GM18498 (cell line): ENCODE results near the gene BRCA1.
"Not testable (repeated sequence)": the region's sequence is repeated elsewhere in the genome, so short reads cannot be mapped to it uniquely, and the experiment has no call there.

ENCODE experiments used
- ATAC-seq: cut with Tn5 transposase; IDR thresholded peaks from one replicate; pipeline ENCODE4 v1.9.1; 2021; ENCODE audit warnings: mild to moderate bottlenecking, moderate library complexity; ENCODE audit not compliant: unreplicated experiment

Gene BRCA1

DNA sequence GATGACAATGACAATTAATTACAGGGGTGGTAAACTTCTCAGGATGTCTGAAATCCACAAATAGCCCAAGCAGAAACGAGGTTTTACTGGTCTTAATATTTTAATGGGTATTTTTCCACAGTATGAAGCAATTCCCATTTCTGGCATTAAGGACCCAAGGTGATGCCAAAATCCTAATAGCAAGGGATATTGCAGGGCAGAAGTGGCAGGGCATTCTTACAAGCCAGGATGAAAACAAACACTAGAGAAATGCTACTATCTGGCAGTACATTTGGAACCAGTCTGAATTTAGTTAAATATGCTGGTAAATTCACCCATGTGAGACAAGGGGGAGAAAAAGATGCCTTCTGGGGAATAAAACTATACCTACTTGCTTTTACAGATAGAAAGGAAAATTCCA, 54.9 kb downstream of the BRCA1 start:
- ATAC-seq, result no peak

DNA sequence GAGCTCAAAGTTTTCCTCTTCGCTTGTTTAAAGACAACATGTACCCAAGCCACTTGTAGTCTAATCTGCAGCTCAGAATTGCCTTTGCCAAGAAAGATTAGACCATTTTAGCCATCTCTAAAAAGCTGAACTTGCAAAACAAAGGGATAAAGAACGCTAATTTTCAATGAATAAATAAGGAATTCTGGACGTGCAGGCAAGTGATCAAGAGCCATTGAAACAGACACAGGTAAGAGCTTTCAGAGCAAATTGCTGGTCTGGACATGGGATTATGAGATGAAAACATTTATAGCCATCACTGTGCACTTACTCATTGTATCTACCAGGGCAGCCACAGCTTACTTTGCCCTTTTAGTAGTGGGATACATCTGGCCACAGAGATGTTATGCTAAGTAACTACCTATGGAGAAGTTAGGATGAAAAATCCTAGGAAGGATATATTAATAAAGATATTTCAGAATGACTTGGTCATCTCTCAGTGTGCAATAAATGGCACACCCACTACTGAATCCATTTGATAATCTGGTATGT, 55.7 kb downstream of the BRCA1 start:
- ATAC-seq, result no peak

DNA sequence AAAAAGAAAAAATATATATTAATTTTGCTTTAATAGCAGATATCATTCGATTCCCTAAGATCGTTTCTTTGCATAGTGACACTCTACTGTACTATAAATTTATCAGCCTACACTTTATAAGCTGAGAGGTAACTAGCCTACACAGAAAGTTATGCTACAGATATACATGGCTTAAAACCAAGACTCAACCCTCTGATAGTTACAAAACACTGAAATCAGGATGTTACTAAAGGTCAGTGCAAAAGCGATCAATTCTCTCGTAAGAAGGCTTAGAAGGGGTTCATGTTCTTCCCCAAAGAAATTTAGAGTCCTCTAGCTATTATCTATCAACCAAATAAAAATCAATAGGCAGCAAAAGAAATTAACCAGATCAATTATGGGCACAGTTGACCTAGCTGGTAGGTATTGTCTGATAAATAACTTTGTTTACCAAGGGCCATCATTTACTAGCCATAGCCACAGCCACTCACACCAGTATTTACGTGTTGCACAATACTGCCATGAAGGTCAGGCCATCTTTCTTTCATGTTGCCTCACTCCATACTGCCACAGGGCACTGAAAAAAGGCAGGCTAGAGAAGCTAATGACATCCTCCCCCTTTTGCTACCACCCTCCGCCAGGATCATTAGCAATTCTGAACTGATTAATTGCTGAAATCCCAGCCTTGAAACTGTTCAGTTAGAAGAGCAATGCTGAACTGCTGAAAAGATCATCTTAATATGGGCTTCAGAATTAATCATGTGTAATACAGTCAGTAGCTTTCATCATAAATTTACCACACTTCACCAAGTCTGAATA, 56.4 kb downstream of the BRCA1 start:
- ATAC-seq, result no peak

DNA sequence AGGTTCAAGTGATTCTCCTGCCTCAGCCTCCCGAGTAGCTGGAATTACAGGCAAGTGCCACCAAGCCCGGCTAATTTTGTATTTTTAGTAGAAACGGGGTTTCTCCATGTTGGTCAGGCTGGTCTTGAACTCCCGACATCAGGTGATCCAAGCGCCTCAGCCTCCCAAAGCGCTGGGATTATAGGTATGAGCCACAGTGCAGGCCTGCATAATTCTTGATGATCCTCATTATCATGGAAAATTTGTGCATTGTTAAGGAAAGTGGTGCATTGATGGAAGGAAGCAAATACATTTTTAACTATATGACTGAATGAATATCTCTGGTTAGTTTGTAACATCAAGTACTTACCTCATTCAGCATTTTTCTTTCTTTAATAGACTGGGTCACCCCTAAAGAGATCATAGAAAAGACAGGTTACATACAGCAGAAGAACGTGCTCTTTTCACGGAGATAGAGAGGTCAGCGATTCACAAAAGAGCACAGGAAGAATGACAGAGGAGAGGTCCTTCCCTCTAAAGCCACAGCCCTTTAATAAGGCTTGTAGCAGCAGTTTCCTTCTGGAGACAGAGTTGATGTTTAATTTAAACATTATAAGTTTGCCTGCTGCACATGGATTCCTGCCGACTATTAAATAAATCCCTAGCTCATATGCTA, 62.1 kb downstream of the BRCA1 start:
- ATAC-seq, result no peak

DNA sequence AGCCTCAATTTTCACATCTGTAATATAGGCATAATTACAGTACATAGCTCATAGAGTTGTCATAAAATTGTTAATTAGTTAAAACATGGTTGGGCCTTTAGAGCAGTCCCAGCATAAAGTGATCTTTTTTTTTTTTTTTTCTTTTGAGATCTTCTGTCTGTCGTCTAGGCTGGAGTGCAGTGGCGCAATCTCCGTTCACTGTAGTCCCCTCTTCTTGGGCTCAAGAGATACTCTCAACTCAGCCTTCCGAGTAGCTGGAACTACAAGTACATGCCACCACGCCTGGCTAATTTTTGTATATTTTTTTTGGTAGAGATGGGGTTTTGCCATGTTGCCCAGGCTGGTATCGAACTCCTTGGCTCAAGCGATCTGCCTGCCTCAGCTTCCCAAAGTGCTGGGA, 69.1 kb downstream of the BRCA1 start:
- no peak for ATAC-seq

DNA sequence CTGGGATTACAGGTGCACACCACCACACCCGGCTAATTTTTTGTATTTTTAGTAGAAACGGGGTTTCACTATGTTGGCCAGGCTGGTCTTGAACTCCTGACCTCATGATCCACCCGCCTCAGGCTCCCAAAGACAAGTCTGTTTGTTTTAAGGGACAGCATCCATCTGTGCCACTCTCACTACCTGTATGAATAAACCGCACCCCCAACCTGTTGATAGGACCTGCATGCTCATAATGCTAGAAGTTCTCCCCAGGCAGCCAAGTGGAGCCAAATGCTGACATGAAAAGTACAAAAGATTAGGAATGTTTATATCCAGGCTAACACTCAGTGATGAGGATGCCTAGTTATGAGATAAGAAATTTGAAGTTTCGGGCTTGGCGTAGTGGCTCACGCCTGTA, 72.2 kb downstream of the BRCA1 start:
- ATAC-seq, result not testable (repeated sequence)

DNA sequence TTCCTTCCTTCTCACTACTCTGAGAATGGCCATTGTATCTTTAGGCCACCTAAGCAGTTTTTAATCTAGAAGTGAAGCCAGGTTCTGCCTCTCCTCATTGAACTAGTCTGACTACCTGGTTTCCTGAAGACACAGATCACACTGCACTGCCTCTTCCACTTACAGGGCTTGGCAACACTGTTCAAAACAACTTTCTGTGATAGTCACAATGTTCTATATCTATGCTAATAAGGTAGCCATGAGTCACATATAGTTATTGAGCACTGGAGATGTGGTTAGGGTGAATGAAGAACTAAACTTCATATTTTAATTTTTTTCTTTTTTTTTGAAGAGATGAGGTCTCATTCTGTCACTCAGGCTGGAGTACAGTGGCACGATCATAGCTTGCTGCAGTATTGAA, 73.2 kb downstream of the BRCA1 start:
- no peak for ATAC-seq

DNA sequence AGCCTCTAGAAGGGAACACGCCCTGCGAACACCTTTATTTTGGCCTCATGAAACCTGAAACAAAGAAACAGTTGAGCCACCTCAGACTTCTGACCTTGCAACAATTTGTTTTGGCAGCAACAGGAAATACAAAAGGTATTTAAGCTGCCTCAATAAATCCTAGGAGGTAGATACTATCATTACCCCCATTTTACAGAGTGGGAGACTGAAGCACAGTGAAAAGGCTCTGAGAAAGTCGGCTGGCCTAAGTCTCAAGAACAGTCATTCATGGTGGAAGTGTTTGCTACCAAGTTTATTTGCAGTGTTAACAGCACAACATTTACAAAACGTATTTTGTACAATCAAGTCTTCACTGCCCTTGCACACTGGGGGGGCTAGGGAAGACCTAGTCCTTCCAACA, 81.1 kb downstream of the BRCA1 start:
- ATAC-seq, result no peak

DNA sequence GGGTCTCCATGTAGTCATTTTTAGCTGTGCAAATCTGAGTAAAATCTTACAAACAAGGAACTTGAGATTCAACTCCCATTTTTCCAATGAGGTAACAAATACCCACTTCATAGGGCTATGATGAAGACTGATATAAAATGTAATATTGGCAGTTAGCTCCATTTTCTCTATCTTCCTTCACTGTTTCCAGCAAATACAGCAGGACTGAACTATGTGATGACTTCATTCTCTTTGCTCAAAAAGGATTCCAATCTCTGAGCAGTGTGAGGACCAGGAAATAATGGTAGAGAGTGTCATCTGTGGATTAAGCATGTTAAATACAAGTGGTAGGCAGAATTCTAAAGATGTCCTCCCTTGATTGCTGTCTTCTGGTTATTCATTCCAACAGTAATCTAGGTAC, 81.9 kb downstream of the BRCA1 start:
- ATAC-seq, result no peak

DNA sequence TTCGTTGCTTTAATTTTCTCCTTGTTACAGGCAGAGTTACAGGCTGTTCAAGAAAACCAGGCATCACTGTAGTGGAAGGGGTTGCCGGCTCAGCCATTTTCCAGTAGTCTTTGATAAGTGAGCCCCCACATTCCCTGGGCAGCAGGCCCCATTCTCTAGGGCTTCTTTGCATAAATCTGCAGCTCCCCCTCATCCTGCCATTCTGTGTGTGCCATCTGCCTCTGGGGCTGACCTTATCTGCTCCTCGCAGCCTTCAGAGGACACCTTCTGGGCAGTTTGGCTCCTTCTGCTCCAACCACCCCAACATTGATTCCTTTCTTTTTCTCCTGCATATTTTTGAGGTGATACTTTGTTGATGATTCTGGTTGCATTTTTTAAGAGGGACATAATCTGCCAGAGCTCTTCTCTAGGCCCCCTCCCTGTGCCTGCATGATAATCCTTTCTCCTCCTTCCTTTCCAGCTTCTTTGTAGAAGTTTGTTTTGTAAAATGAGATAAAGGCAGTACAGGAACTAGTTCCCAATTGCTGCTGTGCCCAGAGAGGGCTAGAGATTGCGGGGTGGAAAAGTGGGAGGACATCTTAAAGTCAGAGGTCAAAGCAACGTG, 83.0 kb downstream of the BRCA1 start:
- ATAC-seq, result no peak

DNA sequence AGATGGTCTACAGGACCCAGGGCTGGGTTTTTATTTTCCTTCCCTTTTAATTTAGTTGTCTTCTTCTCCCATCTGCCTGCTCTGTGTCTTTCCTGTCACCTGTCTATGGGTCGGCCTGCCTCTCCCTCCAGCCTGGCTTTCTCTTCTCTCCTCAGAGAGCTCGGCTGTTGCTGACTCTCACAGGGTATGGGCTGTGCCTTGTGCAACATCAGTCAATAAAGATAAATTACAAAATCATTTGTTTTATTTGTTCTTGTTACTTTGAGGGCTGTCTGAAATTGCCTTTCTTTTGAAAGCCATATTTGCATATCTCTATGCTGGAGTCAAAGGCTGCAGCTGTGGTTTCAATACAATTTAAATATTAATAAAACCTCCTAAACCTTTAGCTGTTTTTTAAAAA, 84.5 kb downstream of the BRCA1 start:
- ATAC-seq, result no peak

DNA sequence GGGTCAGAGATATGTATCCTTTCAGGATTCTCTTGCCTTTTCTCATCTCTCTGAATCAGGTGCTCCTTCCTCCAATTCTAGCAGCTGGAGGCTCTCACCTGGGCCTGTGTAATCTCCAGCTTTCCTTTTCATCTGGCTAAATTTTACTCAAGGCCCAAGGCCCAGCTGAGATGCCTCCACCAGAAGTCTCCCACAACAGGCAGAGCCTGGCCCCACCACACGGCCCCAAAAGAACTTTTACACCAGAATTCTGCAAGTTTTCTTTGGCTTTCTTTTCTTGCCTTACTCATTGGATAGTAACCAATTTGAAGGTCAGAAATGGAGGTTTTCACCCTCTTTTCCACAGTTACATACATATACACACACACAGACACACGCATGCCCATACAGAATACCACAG, 85.5 kb downstream of the BRCA1 start:
- no peak for ATAC-seq

DNA sequence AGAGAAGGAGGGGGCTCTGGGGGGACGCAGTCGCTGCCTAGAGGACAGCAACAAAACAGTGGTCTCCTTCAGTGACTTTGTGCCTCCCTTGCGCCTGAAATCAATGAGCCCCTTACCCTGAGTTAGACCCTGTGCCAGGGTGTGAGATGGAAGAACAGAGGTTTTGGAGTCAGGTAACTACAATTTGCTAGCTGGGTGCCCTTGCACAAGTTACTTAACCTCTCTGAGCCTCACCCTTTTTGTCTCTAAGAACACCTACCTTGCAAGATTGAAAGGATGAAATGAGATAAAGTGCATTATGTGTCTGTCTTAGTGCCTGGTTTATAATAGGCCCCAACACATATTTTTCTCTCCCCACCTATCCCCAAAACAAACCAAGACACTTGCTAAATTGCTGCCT, 90.3 kb downstream of the BRCA1 start:
- ATAC-seq, result no peak

DNA sequence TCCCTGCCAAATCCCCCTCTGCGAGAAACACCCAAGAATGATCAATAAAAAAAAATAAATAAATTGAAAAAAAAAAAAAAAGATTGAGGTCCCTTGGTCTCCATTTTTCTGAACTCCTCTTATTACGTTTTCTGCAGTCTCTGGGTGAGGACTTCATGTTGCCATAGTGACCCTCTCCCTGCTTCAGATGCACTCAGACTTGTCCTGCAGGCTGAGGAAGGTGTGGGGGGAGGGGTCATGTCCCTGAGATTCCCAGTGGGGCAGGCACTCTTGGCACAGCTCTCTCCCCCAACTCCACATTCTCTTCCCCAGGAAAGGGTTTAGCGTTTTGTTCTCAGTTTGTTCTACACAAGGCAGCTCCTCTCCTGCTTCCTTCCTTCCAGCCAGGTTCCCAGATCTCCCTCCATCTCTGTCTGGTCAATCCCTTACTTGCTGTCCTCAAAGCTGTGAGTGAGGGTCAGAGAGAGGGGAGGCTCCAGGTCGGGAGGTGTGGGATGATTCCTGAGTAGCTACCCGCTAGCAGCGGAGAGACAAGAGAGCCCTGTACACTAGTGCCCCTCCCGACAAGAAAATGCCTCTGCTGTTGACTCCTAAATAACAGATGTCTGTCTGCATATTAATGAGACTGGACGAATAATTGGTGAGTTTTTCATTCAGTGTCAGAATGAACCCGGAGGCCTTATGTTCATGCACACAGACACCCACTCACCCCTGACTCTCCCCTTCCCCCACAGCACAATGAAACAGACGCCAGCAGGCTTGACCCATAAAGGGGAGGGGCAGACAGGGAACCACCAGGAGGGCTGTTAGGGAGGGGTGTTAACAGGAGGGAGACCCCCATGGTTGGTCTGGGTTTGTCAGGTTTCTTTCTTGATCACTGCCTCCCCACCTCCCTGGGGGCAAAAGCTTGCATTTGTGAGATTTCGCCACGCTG, 90.9 kb downstream of the BRCA1 start:
- ATAC-seq, result no peak

DNA sequence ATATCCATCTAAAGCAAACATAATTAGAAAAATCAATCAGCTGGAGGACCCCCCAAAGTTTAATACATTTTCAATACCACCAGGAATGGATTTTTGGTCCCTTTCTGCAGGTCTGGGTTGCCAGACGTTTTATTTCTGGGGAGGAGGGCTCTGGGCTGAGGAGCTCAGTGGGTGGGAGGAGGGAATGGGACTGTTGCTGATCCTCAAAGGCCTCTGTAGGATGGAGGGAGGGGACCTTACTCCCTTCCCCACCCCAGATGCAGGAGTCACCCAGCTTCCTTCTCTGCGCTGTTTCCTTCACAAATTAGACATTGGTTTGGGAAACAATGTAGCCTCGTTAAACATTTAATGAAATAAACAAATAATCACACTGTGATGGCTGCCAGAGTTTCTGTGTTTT, 93.5 kb downstream of the BRCA1 start:
- no peak for ATAC-seq

DNA sequence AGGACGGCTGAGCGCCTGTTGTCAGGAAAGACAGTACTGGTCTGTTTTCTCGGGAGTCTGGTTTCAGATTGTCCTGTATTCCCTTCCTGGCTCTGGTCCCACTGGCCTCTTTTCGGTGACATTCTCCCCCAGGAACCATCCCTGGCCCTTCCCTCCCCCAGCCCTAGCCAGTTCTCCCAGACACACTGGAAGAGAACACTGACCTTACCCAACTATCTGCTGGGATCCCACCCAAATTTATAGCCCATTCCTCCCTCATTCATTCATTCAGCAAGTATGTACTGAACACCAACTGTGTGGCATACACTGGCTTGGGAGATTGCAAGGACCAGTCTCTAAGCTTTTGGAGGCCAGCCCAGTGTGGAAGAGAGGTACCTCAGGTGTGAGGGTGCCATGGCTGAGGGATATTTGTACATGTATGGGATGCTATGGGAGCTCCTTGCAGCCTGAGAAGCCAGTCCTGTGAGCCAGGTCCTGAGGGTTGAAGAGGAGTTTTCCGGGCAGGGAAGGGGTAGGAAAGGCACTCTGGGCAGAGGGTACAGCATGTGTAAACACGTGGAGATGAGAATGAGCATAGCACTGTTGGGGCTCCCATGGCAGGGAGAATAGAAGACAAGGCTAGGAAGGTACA, 94.9 kb downstream of the BRCA1 start:
- ATAC-seq, result no peak

DNA sequence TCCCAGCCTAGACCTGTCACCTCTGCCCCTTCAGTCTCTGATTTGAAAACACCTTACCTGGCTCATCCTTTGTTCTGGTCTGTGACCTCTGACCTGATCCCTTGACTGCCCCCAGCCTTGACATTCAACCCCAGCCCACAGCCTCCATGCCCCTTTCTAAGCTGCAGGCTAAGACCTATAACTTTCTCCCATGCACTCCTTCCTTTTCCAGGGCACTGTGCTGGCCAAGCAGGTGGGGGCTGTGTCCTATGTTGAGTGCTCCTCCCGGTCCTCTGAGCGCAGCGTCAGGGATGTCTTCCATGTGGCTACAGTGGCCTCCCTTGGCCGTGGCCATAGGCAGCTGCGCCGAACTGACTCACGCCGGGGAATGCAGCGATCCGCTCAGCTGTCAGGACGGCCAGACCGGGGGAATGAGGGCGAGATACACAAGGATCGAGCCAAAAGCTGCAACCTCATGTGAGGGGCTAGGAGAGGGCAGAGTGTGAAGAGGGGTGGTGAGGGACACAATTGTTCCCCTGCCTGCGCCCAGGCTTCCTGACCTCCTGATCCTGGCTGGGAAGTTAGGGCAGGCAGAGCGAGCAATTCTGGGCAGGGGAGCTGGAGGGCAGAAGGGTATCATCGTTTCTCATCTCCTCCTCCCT, 96.8 kb downstream of the BRCA1 start:
- ATAC-seq, result no peak

DNA sequence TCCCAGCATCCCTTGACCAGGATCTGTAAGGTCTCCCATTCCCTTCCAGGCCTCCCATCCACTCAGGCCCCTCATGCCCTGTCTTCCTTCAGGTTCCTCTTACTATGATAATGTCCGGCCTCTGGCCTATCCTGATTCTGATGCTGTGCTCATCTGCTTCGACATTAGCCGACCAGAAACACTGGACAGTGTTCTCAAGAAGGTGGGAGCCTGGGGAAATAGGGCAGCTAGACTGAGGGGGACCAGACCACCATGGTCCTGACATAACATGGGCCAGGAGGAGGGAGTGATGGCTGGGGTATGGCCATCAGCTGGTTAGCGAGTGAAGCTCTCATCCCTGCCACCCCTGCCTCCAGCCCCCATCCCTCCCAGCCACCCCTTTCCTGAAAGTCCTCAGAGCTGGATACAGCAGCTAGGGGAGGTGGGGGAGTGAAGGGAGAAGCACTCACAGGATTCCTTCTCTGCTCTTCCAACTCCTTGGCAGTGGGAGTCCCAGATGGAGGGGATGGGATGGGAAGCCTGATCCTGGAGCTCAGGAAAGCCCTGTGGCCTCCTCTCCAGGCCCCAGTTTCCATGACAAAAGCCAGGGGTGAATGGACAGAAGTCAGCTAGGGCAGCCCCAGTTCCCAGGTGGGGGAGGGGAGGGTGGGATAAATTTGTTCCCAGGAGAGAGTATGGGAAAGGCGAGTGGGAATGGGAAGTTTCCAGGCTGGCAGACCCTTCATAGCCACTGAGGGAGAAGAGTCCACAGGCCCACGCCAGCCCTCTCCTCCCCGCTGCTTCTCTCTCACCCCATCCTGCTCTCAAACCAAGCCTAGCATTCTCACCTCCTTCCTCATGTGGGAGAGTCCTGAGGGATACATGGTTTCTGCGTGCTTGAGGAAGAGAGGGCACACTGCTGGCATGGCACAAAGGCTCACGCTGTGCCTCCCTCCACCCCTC, 97.8 kb downstream of the BRCA1 start:
- ATAC-seq, result no peak

DNA sequence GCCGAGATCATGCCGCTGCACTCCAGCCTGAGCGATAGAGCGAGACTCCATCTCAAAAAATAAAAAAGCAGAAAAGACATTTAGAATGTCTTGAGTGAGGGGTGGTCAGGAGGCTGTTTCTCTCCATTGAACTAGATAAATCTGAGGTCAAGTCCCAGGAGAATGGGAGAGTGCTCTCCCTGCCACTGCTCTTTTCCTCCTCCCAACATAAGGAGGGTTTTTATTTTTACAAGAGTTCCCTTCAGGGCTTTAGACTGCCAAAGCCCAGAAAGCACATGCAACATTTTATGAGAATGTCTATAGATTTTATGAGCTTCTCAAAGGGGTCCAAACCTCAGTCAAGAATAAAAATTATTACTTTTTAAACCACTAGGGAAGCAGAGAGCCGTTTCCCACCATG, 98.6 kb downstream of the BRCA1 start:
- ATAC-seq, result no peak
